ENCODE measurements around the gene PHF20. TPM values are rescaled to one million over a fixed set of nuclear protein-coding genes. Genes with fewer than 3 reads are reported as not detected.
"Not testable (repeated sequence)": the region's sequence is repeated elsewhere in the genome, so short reads cannot be mapped to it uniquely, and the experiment has no call there.

PHF20 gene
- total RNA-seq, 1 donor from 2014 or later: 42.2 TPM

DNA sequence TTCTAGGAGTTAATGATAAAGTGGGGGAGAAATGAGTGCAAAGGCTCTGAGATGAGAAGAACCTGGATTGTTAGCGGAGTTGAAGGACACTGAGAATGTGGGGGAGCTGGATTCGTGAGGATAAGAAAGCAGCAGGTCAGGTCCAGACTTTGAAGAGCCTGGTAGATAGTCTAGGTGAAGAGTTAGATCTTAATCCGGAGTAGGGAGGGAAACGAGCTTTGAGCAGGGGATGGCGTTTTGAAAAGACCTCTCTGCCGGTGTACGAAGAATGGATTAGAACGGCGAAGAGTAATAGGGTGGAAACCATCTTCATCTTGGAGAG, 487 bp upstream of the PHF20 start:
- TF ChIP-seq, protein P1, sequence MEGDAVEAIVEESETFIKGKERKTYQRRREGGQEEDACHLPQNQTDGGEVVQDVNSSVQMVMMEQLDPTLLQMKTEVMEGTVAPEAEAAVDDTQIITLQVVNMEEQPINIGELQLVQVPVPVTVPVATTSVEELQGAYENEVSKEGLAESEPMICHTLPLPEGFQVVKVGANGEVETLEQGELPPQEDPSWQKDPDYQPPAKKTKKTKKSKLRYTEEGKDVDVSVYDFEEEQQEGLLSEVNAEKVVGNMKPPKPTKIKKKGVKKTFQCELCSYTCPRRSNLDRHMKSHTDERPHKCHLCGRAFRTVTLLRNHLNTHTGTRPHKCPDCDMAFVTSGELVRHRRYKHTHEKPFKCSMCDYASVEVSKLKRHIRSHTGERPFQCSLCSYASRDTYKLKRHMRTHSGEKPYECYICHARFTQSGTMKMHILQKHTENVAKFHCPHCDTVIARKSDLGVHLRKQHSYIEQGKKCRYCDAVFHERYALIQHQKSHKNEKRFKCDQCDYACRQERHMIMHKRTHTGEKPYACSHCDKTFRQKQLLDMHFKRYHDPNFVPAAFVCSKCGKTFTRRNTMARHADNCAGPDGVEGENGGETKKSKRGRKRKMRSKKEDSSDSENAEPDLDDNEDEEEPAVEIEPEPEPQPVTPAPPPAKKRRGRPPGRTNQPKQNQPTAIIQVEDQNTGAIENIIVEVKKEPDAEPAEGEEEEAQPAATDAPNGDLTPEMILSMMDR (IDR thresholded peaks at IDR 0.05; ENCODE audit: unreplicated experiment): no peak

DNA sequence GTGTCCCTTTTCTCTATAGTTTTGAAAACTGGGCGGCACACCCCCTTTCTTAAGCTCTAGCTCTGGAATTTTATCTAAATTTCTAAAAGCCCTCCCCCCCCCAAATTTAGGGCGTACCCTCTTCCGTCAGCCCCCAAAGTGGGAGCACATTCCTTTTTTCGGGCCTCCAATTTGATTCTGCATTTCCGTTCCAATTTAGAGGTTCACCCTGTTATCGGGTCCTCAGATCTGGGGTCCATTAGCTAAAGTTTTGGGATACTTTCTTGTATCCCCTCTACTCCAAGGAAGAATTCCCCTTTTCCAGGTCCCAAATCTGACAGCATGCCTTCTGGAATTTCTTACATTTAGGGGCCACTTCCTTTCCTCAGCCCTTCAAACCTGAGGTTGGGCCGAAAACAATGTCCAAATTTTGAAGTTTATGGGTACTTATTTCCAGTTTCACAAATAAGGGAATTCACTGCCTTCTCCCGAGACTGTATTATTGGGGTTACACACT, 796 bp downstream of the PHF20 start:
- DNase-seq (ENCODE audit: low spot score, unreplicated experiment): no peak
- peak overlapping the region; percentile 91 for H3K27ac Mint-ChIP-seq
- H3K36me3 Mint-ChIP-seq (ENCODE audit: insufficient read depth): peaks cover 7% of the 10 kb centered on the region
- H3K27me3 Mint-ChIP-seq: no peaks in the 10 kb centered on the region
- peaks cover 7% of the 10 kb centered on the region for H3K9me3 Mint-ChIP-seq (ENCODE audit: low read depth)
- H3K4me3 Mint-ChIP-seq (ENCODE audit: low read depth): peak overlapping the region; percentile 90
- peaks cover 35% of the 10 kb centered on the region for H3K4me1 Mint-ChIP-seq (ENCODE audit: low read depth)
- TF ChIP-seq, protein P1 (IDR thresholded peaks at IDR 0.05; ENCODE audit: unreplicated experiment): no peak

More for the DNA sequence above, 487 bp upstream of the PHF20 start:
- Mint-ChIP-seq H3K9me3 (ENCODE audit: low read depth) (peaks cover 7% of the 10 kb centered on the region), H3K4me3 (ENCODE audit: low read depth) (peak overlapping the region; percentile 75), H3K4me1 (ENCODE audit: low read depth) (peaks cover 24% of the 10 kb centered on the region), H3K27me3 (no peaks in the 10 kb centered on the region), H3K36me3 (ENCODE audit: insufficient read depth) (peaks cover 7% of the 10 kb centered on the region), H3K27ac (peak overlapping the region; percentile 96)
- DNase-seq (ENCODE audit: low spot score, unreplicated experiment): no peak

DNA sequence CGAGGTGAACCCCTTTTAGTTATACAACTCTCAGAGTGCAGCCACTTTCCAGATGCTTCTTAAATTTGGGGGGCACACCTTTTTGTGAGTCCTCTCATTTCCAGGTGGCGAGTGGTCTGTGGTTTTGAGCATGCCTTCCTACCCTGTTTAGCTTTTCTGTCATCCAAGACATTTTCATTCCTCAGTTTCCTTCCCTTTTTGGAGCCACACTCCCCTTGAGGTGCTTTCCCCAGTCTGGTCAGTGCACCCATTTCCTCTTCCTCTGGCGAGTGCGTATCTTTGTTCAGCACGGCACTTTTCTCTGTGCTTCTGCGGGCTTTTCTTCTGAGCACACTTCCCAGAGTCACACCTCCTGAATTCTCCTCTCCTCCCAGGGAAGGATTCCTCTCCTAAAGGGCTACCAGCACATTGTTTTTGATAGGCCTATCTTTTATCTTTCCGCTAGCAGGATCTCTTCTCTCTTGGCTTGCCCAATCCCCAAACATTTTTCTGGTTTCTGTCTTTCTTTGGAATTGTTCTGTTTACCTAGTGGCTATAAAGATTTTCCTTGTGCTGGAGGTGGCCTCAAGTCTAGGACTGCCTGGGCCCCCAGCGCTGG, 1.4 kb downstream of the PHF20 start:
- Mint-ChIP-seq H3K36me3 (ENCODE audit: insufficient read depth) (peaks cover 7% of the 10 kb centered on the region), H3K4me1 (ENCODE audit: low read depth) (peaks cover 35% of the 10 kb centered on the region), H3K9me3 (ENCODE audit: low read depth) (peaks cover 7% of the 10 kb centered on the region), H3K27me3 (no peaks in the 10 kb centered on the region), H3K4me3 (ENCODE audit: low read depth) (peak overlapping the region; percentile 90), H3K27ac (peak overlapping the region; percentile 91)
- no peak for DNase-seq (ENCODE audit: low spot score, unreplicated experiment)
- TF ChIP-seq, protein P1 (IDR thresholded peaks at IDR 0.05; ENCODE audit: unreplicated experiment): no peak

DNA sequence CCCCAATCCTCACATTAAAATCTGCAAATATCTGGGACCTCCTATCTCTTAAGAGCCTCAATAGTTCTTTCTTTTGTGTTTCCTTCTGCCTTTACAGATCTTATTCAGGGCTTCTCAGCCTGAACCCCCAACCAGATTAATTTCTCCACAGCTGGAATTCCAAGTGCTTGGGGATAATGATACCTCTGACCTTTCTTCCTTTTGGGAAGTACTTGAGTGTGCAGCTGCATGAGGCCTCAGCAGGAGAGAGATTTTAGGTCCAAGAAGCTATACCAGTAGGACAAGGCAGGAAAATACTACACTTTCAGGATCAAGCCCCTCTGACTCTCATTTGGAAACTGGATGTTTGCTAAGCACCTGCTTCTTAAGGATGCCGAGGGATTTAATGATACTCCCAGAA, 2.6 kb downstream of the PHF20 start:
- Mint-ChIP-seq H3K36me3 (ENCODE audit: insufficient read depth) (peaks cover 8% of the 10 kb centered on the region), H3K4me3 (ENCODE audit: low read depth) (peak overlapping the region; percentile 90), H3K27ac (no peak overlapping the region), H3K27me3 (no peaks in the 10 kb centered on the region), H3K9me3 (ENCODE audit: low read depth) (peaks cover 7% of the 10 kb centered on the region), H3K4me1 (ENCODE audit: low read depth) (peaks cover 30% of the 10 kb centered on the region)
- no peak for DNase-seq (ENCODE audit: low spot score, unreplicated experiment)
- TF ChIP-seq, protein P1 (IDR thresholded peaks at IDR 0.05; ENCODE audit: unreplicated experiment): no peak

DNA sequence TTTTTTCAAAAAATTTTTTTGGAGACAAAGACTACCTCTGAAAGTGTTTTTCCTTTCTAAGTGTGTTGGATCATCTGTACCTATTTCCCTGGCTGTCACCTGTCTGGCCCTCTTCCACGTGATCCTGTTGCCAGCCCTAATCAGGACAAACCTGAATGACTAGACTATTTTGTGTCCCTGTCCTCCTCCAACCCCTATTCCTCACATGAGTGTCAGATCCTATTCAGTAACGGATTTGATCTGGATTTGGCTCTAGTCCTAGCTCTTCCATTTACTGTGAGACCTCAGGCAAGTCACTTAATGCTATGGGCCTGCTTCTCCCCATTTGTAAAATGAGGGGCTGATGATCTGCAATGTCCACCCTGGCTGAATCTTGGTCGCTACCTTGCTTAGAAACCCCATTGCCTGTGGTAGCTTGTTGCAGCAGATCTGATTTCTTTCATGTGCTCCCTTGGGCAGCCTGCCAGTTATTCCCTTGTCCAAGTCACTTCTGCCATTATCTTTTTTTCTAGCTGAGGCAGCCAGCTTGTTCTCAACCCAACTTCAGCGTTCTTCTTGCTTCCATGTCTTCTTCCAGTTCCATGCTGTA, 4.8 kb downstream of the PHF20 start:
- Mint-ChIP-seq H3K36me3 (ENCODE audit: insufficient read depth) (peaks cover 7% of the 10 kb centered on the region), H3K4me3 (ENCODE audit: low read depth) (no peak overlapping the region), H3K27ac (peak overlapping the region; percentile 42), H3K9me3 (ENCODE audit: low read depth) (peaks cover 2% of the 10 kb centered on the region), H3K27me3 (no peaks in the 10 kb centered on the region), H3K4me1 (ENCODE audit: low read depth) (peaks cover 28% of the 10 kb centered on the region)
- TF ChIP-seq, protein P1 (IDR thresholded peaks at IDR 0.05; ENCODE audit: unreplicated experiment): no peak
- no peak for DNase-seq (ENCODE audit: low spot score, unreplicated experiment)

DNA sequence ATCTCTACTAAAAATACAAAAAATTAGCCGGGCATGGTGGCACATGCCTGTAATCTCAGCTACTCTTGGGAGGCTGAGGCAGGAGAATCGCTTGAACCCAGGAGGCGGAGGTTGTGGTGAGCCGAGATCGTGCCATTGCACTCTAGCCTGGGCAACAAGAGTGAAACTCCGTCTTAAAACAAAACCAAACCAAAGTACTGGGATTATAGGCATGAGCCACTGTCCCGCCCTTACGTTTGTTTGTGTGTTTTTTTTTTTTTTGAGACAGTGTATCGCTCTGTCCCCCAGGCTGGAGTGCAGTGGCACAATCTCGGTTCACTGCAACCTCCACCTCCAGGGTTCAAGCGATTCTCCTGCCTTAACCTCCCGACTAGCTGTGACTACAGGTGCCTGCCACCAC, 12.0 kb downstream of the PHF20 start:
- H3K4me1 Mint-ChIP-seq (ENCODE audit: low read depth); H3K36me3 Mint-ChIP-seq (ENCODE audit: insufficient read depth); DNase-seq (ENCODE audit: low spot score, unreplicated experiment); H3K9me3 Mint-ChIP-seq (ENCODE audit: low read depth); H3K4me3 Mint-ChIP-seq (ENCODE audit: low read depth); H3K27me3 Mint-ChIP-seq; H3K27ac Mint-ChIP-seq: not testable (repeated sequence)

DNA sequence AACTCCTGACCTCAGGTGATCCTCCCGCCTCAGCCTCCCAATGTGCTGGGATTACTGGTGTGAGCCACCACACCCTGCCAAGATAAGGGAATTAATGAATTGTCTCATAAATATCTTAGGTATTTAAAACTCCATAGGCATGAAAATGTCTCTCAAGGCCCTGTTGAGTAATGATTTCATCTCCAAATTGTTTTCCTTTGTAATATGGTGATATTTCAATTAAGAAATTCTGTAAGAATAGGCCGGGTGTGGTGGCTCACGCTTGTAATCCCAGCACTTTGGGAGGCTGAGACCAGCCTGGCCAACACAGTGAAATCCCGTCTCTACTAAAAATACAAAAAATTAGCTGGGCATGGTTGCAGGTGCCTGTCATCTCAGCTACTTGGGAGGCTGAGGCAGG, 13.7 kb downstream of the PHF20 start:
- not testable (repeated sequence) for H3K27me3 Mint-ChIP-seq; H3K4me1 Mint-ChIP-seq (ENCODE audit: low read depth); DNase-seq (ENCODE audit: low spot score, unreplicated experiment); H3K36me3 Mint-ChIP-seq (ENCODE audit: insufficient read depth); H3K9me3 Mint-ChIP-seq (ENCODE audit: low read depth); H3K27ac Mint-ChIP-seq; H3K4me3 Mint-ChIP-seq (ENCODE audit: low read depth)
